HG02870 (cell line): ENCODE data around the gene SNX22.

Experiments
- ATAC-seq: cut with Tn5 transposase; IDR thresholded peaks from one replicate; pipeline ENCODE4 v1.9.1; 2021; ENCODE audit warnings: mild to moderate bottlenecking, moderate library complexity; ENCODE audit not compliant: unreplicated experiment

Gene SNX22

GRCh38 chr15:64155802-64156651 lies 4.5 kb downstream of the SNX22 start:
- ATAC-seq: no peak

GRCh38 chr15:64156652-64157331 lies 5.3 kb downstream of the SNX22 start:
- no peak for ATAC-seq

GRCh38 chr15:64157599-64158125 lies 6.1 kb downstream of the SNX22 start:
- no peak for ATAC-seq

GRCh38 chr15:64158363-64159134 lies 7.0 kb downstream of the SNX22 start:
- ATAC-seq: no peak

- no peak for ATAC-seq
These were observed 10.4 kb downstream of the SNX22 start for GRCh38 chr15:64161688-64162477.

GRCh38 chr15:64162478-64162868 lies 10.9 kb downstream of the SNX22 start:
- ATAC-seq: peak; percentile 15

- ATAC-seq: peak; percentile 87
These were observed 11.5 kb downstream of the SNX22 start, which contains the start of gene PPIB for GRCh38 chr15:64162869-64163658. Gene PPIB (minus strand): TSS chr15:64163022. CDS start chr15:64162986, 36 bp downstream.

- ATAC-seq: no peak
These were observed 12.3 kb downstream of the SNX22 start for GRCh38 chr15:64163659-64164362.

GRCh38 chr15:64164436-64164835 lies 12.9 kb downstream of the SNX22 start:
- ATAC-seq: no peak

GRCh38 chr15:64166102-64166890 lies 14.8 kb downstream of the SNX22 start:
- ATAC-seq: no peak

- ATAC-seq: no peak
These were observed 28.8 kb downstream of the SNX22 start for GRCh38 chr15:64180235-64180824.

- ATAC-seq: no peak
These were observed 31.4 kb downstream of the SNX22 start for GRCh38 chr15:64182859-64183370.

- no peak for ATAC-seq
These were observed 33.8 kb downstream of the SNX22 start for GRCh38 chr15:64185146-64185911.

GRCh38 chr15:64187396-64188191 lies 36.1 kb downstream of the SNX22 start:
- no peak for ATAC-seq

GRCh38 chr15:64191971-64192830 lies 40.7 kb downstream of the SNX22 start:
- no peak for ATAC-seq
